Measurements from ENCODE around the gene SBNO2.
"Not testable (repeated sequence)": the region's sequence is repeated elsewhere in the genome, so short reads cannot be mapped to it uniquely, and the experiment has no call there.

The SBNO2 gene

DNA sequence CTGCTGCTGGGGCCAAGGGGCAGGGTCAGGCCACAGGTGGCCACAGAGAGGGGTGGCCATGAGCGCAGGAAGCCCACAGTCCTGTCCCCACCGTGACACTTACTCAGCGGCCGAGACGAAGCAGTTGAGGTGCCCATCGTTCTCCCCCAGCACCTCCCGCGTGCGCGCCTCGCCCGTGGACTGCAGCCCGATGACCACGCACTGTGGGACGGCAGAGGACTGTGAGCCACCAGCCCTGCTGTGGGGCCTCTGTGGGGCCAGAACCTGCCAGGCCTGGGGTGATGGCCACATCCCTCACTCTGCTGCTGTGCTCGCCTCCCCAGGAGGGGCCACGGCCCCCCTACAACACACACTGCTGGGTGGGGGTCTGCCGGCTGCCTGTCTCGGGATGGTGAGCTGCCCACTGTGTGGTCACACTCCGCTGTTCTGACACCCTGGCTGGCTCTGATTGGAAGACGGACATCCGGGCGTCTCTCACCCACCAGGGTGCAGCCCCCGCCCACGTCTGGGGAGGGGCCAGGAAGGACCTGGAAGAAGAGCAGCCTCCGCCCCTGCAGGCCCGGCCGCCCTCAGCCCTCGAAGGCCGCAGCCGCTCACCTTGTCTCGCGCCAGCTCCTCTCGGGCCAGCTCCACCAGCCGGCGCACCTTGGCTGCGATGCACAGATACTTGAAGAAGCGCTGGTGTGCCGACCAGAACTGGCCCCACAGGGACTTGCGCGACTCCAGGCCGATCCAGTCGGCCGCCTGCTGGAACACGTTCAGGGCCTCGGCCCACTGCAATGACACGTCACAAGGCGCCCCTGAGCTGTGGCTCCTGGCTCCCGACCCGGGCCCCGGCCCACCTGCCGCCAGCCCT is 57.1 kb downstream of the SBNO2 start:
- Histone ChIP-seq H3K9me3 (ENCODE audit: control insufficient read depth, low read length) (no peaks in the 10 kb centered on the region), H3K27me3 (replicated peaks; ENCODE audit: control insufficient read depth, insufficient read depth, low read length) (no peaks in the 10 kb centered on the region), H3K36me3 (ENCODE audit: control insufficient read depth, insufficient read depth, low read length, severe bottlenecking) (peaks cover 90% of the 10 kb centered on the region), H3K9ac (ENCODE audit: low read length) (no peak overlapping the region), H3K4me3 (ENCODE audit: low read length) (no peak overlapping the region), H3K4me1 (ENCODE audit: control insufficient read depth, insufficient read depth, low read length) (peaks cover 7% of the 10 kb centered on the region)
- no peak for DNase-seq (ENCODE audit: low read depth)

DNA sequence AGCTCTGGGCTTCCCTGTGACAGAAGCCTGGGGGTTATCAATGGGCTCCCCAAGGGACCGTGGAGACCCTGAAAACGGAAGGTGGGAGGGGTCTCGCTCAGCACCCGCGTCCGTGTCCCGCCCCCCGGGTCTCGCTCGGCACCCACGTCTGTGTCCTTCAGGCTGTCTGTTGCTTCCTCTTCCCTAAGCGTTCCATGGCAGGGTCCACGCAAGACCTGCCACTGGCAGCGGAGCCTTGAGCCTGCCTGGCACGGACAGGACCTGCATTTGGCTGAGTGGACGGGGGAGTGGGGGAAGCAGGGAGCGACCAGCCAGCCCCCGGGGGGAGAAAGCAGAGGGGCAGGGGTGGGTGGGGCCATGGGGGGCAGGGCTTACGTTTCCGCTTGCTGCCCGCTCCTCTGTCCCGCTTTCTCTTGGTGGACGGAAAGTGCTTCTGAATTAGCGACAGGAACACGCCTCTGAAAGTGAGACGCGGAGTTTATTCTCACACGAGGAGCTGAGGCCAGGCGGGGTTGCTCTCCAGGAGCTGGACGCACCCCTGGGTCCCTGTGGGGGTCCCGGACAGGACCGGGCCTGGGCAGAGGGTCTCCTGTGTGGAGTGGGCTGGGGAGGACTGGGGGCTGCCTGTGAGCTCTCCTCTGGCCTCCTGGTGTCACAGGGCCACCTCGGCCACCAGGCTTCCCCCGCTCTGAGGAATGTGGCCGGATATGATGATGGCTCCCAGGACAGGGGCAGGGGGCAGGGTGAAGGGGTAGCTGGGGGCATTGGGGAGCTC is 58.2 kb downstream of the SBNO2 start:
- peaks cover 7% of the 10 kb centered on the region for H3K4me1 ChIP-seq (ENCODE audit: control insufficient read depth, insufficient read depth, low read length)
- H3K9me3 ChIP-seq (ENCODE audit: control insufficient read depth, low read length): no peaks in the 10 kb centered on the region
- no peak overlapping the region for H3K4me3 ChIP-seq (ENCODE audit: low read length)
- DNase-seq (ENCODE audit: low read depth): no peak
- no peaks in the 10 kb centered on the region for H3K27me3 ChIP-seq (replicated peaks; ENCODE audit: control insufficient read depth, insufficient read depth, low read length)
- no peak overlapping the region for H3K9ac ChIP-seq (ENCODE audit: low read length)
- H3K36me3 ChIP-seq (ENCODE audit: control insufficient read depth, insufficient read depth, low read length, severe bottlenecking): peaks cover 84% of the 10 kb centered on the region

- H3K4me1 ChIP-seq (ENCODE audit: control insufficient read depth, insufficient read depth, low read length); H3K4me3 ChIP-seq (ENCODE audit: low read length); H3K9ac ChIP-seq (ENCODE audit: low read length); H3K27me3 ChIP-seq (replicated peaks; ENCODE audit: control insufficient read depth, insufficient read depth, low read length); DNase-seq (ENCODE audit: low read depth); H3K9me3 ChIP-seq (ENCODE audit: control insufficient read depth, low read length): not testable (repeated sequence)
- peaks cover 80% of the 10 kb centered on the region for H3K36me3 ChIP-seq (ENCODE audit: control insufficient read depth, insufficient read depth, low read length, severe bottlenecking)
Observed at GRCh38 chr19:1114728-1115127, 59.3 kb downstream of the SBNO2 start.

GRCh38 chr19:1113986-1114483 is 60.0 kb downstream of the SBNO2 start:
- Histone ChIP-seq H3K4me1 (ENCODE audit: control insufficient read depth, insufficient read depth, low read length) (peaks cover 7% of the 10 kb centered on the region), H3K9ac (ENCODE audit: low read length) (peak overlapping the region; percentile 80), H3K4me3 (ENCODE audit: low read length) (no peak overlapping the region), H3K36me3 (ENCODE audit: control insufficient read depth, insufficient read depth, low read length, severe bottlenecking) (peaks cover 76% of the 10 kb centered on the region), H3K27me3 (replicated peaks; ENCODE audit: control insufficient read depth, insufficient read depth, low read length) (no peaks in the 10 kb centered on the region), H3K9me3 (ENCODE audit: control insufficient read depth, low read length) (no peaks in the 10 kb centered on the region)
- DNase-seq (ENCODE audit: low read depth): no peak

DNA sequence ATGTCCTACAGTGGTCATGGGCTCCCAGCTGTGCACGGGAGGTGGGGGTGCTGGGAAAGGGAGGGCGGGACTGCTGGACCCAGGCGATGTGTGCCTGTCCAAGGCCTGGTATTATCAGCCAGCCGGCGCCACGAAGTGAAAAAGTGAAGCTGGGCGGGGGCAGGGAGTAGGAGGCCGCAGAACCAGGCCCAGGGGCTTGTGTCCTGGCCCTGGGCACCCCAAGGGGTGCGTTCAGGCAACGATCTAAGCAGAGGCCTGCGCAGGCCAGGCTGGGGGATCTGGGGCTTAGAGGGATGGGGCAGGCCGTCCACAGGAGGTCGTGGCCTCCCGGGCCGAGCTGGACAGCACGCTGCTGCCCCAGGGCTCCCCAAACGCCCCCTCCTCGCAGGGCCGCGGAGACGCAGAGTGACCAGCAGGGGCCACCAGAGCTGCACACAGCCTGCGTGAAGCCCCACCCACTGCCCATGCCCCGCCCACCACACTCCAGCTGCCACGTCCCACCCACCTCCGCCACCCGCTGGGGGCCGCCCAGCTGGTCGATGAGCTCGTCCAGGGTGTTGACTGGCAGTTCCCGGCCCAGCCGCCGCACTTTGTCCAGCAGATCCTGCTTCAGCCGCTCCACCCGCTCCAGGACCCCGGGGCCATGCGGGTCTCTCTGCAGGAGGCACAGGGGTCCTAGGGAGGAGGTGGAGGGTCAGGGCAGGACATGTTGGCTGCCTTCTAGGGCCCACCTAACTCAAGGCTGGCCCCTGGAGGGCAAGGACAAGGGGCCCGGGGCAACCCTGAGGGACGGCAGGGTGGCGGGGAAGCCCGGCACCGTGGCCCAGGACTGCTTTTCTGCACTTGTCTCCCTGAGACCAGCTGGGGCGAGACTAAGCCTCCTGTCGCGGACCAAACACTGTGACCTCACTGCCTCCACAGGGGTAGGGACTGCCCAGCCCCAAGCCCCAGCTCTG is 60.8 kb downstream of the SBNO2 start:
- peak; percentile 96 for DNase-seq (ENCODE audit: low read depth)
- Histone ChIP-seq H3K4me3 (ENCODE audit: low read length) (no peak overlapping the region), H3K27me3 (replicated peaks; ENCODE audit: control insufficient read depth, insufficient read depth, low read length) (no peaks in the 10 kb centered on the region), H3K9me3 (ENCODE audit: control insufficient read depth, low read length) (no peaks in the 10 kb centered on the region), H3K36me3 (ENCODE audit: control insufficient read depth, insufficient read depth, low read length, severe bottlenecking) (peaks cover 73% of the 10 kb centered on the region), H3K9ac (ENCODE audit: low read length) (peak overlapping the region; percentile 80), H3K4me1 (ENCODE audit: control insufficient read depth, insufficient read depth, low read length) (peaks cover 7% of the 10 kb centered on the region)

- Histone ChIP-seq H3K4me3 (ENCODE audit: low read length) (no peak overlapping the region), H3K9ac (ENCODE audit: low read length) (no peak overlapping the region), H3K9me3 (ENCODE audit: control insufficient read depth, low read length) (no peaks in the 10 kb centered on the region), H3K4me1 (ENCODE audit: control insufficient read depth, insufficient read depth, low read length) (peaks cover 7% of the 10 kb centered on the region), H3K36me3 (ENCODE audit: control insufficient read depth, insufficient read depth, low read length, severe bottlenecking) (peaks cover 64% of the 10 kb centered on the region), H3K27me3 (replicated peaks; ENCODE audit: control insufficient read depth, insufficient read depth, low read length) (no peaks in the 10 kb centered on the region)
- DNase-seq (ENCODE audit: low read depth): peak; percentile 34
Observed at GRCh38 chr19:1112268-1113029, 61.6 kb downstream of the SBNO2 start.

GRCh38 chr19:1111641-1112267 is 62.3 kb downstream of the SBNO2 start:
- Histone ChIP-seq H3K9me3 (ENCODE audit: control insufficient read depth, low read length) (no peaks in the 10 kb centered on the region), H3K27me3 (replicated peaks; ENCODE audit: control insufficient read depth, insufficient read depth, low read length) (no peaks in the 10 kb centered on the region), H3K36me3 (ENCODE audit: control insufficient read depth, insufficient read depth, low read length, severe bottlenecking) (peaks cover 61% of the 10 kb centered on the region), H3K4me1 (ENCODE audit: control insufficient read depth, insufficient read depth, low read length) (peaks cover 7% of the 10 kb centered on the region), H3K4me3 (ENCODE audit: low read length) (no peak overlapping the region), H3K9ac (ENCODE audit: low read length) (no peak overlapping the region)
- DNase-seq (ENCODE audit: low read depth): no peak

DNA sequence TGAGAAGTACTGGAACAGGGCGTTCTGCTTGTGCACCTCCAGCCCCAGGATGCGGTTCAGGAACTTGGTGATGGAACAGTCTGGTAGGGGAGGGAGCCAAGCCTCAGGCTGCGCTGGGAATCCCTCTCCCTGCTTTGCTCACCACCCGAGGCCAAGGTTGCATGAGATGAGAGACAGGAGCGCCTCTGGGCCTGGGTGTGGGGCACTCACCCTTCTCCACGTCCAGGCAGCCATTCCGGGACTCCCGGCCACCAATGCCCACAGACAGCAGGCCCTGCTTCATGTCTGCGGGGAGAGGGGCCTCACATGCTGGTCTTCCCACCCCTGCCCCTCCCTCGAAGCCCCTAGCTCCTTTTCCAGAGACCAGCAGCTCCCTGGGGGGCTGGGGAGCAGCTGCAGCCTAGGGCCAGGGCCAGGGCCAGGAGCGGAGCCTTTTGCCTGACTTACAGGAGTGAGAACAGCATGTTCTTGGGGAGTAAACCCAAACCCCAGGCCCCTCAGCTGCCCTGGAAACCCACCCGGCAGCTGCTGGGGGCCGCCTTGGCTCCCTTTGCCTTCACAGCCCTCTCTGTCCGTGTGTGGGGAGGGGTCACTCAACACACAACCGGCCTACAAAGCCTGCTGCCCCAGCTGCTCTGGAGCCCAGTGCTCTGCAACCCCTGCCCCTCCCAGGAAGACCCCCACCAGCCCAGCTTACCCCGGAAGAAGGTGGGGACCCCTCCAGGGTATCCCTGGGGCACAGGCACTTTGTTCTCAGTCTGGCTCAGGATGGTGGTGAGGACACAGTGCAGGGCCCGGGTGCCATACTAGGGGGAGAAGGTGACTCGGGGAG is 63.0 kb downstream of the SBNO2 start:
- no peaks in the 10 kb centered on the region for H3K27me3 ChIP-seq (replicated peaks; ENCODE audit: control insufficient read depth, insufficient read depth, low read length)
- no peaks in the 10 kb centered on the region for H3K9me3 ChIP-seq (ENCODE audit: control insufficient read depth, low read length)
- peaks cover 12% of the 10 kb centered on the region for H3K4me1 ChIP-seq (ENCODE audit: control insufficient read depth, insufficient read depth, low read length)
- peaks cover 61% of the 10 kb centered on the region for H3K36me3 ChIP-seq (ENCODE audit: control insufficient read depth, insufficient read depth, low read length, severe bottlenecking)
- DNase-seq (ENCODE audit: low read depth): no peak
- H3K4me3 ChIP-seq (ENCODE audit: low read length): no peak overlapping the region
- H3K9ac ChIP-seq (ENCODE audit: low read length): no peak overlapping the region

DNA sequence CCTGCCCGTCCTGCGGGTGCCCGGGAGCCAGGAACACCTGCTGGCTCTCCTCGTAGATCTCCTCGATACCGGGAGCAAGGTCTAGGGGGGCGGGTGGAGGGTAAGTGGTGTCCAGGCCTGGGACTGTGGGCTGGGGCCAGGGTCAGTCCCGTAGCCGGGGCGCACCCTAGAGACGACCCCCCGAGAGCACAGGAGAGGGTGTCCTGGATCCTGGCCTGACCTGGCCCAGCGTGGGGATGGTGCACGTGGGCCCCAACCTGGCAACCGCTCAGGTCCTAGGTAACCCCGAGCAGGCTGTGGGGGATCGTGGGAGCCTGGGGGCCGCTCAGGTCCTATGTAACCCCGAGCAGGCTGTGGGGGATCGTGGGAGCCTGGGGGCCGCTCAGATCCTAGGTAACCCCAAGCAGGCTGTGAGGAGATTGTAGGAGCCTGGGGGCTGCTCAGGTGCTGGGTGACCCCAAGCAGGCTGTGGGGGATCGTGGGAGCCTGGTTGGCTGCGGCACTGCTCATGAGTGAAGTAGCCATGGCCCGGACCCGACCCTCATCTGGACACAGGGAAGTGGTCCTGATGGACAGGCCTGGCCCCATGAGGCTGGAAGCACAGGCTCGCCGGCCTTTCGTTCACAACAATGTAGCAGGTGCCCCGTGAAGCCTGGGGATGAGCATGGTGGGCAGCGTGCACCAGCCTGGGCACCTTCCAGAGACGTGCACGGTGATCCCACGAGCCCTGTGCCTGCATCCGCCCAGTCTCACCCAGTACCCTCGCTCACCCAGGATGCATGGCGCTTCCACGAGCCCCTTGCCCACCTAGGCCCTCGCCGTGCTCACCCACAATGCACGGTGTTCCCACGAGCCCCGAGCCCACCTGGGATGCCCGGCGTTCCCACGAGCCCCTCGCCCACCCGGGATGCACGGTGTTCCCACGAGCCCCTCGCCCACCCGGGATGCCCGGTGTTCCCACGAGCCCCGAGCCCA is 64.1 kb downstream of the SBNO2 start:
- Histone ChIP-seq H3K4me1 (ENCODE audit: control insufficient read depth, insufficient read depth, low read length) (peaks cover 15% of the 10 kb centered on the region), H3K27me3 (replicated peaks; ENCODE audit: control insufficient read depth, insufficient read depth, low read length) (no peaks in the 10 kb centered on the region), H3K36me3 (ENCODE audit: control insufficient read depth, insufficient read depth, low read length, severe bottlenecking) (peaks cover 58% of the 10 kb centered on the region), H3K4me3 (ENCODE audit: low read length) (no peak overlapping the region), H3K9me3 (ENCODE audit: control insufficient read depth, low read length) (no peaks in the 10 kb centered on the region), H3K9ac (ENCODE audit: low read length) (no peak overlapping the region)
- no peak for DNase-seq (ENCODE audit: low read depth)

Data from adipocyte (in vitro differentiated cells).